Osteocyte (in vitro differentiated cells): Measurements from ENCODE around the gene BIRC6. TPM values are rescaled to one million over a fixed set of nuclear protein-coding genes. Genes with fewer than 3 reads are reported as not detected.
A peak's percentile ranks its signal among the peaks of the same experiment; 100 is the strongest.
"Not testable (repeated sequence)": the region's sequence is repeated elsewhere in the genome, so short reads cannot be mapped to it uniquely, and the experiment has no call there.

Experiments
- DNase-seq: peaks from one replicate; pipeline ENCODE4 v3.0.0; 2021; ENCODE audit warnings: mixed read lengths; ENCODE audit not compliant: unreplicated experiment; ENCODE audit errors: extremely low spot score
- H3K27ac Mint-ChIP-seq: one replicate; pipeline ENCODE4 v1.8.0; 2021; ENCODE audit warnings: mild to moderate bottlenecking, mixed read lengths; ENCODE audit not compliant: unreplicated experiment
- H3K27me3 Mint-ChIP-seq: one replicate; pipeline ENCODE4 v1.8.0; 2021; ENCODE audit warnings: mixed read lengths; ENCODE audit not compliant: unreplicated experiment
- H3K36me3 Mint-ChIP-seq: one replicate; pipeline ENCODE4 v1.8.0; 2021; ENCODE audit warnings: mixed read lengths; ENCODE audit not compliant: unreplicated experiment
- H3K4me1 Mint-ChIP-seq: one replicate; pipeline ENCODE4 v1.8.0; 2021; ENCODE audit warnings: mixed read lengths; ENCODE audit not compliant: unreplicated experiment
- H3K4me3 Mint-ChIP-seq: one replicate; pipeline ENCODE4 v1.8.0; 2021; ENCODE audit warnings: mild to moderate bottlenecking, moderate library complexity, mixed read lengths; ENCODE audit not compliant: unreplicated experiment
- H3K9me3 Mint-ChIP-seq: one replicate; pipeline ENCODE4 v1.8.0; 2021; ENCODE audit warnings: mixed read lengths; ENCODE audit not compliant: unreplicated experiment
- CTCF ChIP-seq: fragments of 200-600 bp; sonication (generic); IDR thresholded peaks from 2 replicates; pipeline ENCODE4 v1.5.0; 2021; ENCODE audit warnings: antibody characterized with exemption, mild to moderate bottlenecking, moderate library complexity
- total RNA-seq: library from RNA; stranded (reverse); gene quantifications from 2 replicates; pipeline ENCODE4 v1.2.1, GENCODE V29; 2021

The BIRC6 gene
- total RNA-seq, 1 donor from 2014 or later, result 98.8 TPM

GRCh38 chr2:32456808-32457207 lies 100.0 kb downstream of the BIRC6 start:
- no peaks in the 10 kb centered on the region for H3K27me3 Mint-ChIP-seq
- TF ChIP-seq CTCF, result no peak

GRCh38 chr2:32457814-32458213 lies 101.0 kb downstream of the BIRC6 start:
- H3K4me1 Mint-ChIP-seq, result peaks cover 17% of the 10 kb centered on the region
- H3K27me3 Mint-ChIP-seq, result no peaks in the 10 kb centered on the region
- peaks cover 36% of the 10 kb centered on the region for H3K36me3 Mint-ChIP-seq
- no peak for TF ChIP-seq CTCF
- DNase-seq, result no peak
- peaks cover 10% of the 10 kb centered on the region for H3K9me3 Mint-ChIP-seq
- H3K4me3 Mint-ChIP-seq, result no peak overlapping the region
- H3K27ac Mint-ChIP-seq, result no peak overlapping the region

More at GRCh38 chr2:32456808-32457207, 100.0 kb downstream of the BIRC6 start:
- DNase-seq, result no peak
- Mint-ChIP-seq H3K27ac (no peak overlapping the region), H3K9me3 (peaks cover 10% of the 10 kb centered on the region), H3K36me3 (peaks cover 35% of the 10 kb centered on the region), H3K4me1 (peaks cover 19% of the 10 kb centered on the region), H3K4me3 (no peak overlapping the region)

GRCh38 chr2:32460861-32461260 lies 104.0 kb downstream of the BIRC6 start:
- H3K27ac Mint-ChIP-seq, DNase-seq, H3K4me1 Mint-ChIP-seq, H3K27me3 Mint-ChIP-seq, H3K4me3 Mint-ChIP-seq: not testable (repeated sequence)
- H3K36me3 Mint-ChIP-seq, result peaks cover 51% of the 10 kb centered on the region
- peaks cover 10% of the 10 kb centered on the region for H3K9me3 Mint-ChIP-seq

GRCh38 chr2:32463110-32463509 lies 106.3 kb downstream of the BIRC6 start:
- TF ChIP-seq CTCF, result no peak
- H3K4me1 Mint-ChIP-seq, result peaks cover 8% of the 10 kb centered on the region
- peaks cover 50% of the 10 kb centered on the region for H3K36me3 Mint-ChIP-seq
- H3K9me3 Mint-ChIP-seq, result peaks cover 8% of the 10 kb centered on the region
- no peak for DNase-seq
- H3K27me3 Mint-ChIP-seq, result no peaks in the 10 kb centered on the region
- H3K4me3 Mint-ChIP-seq, result no peak overlapping the region
- no peak overlapping the region for H3K27ac Mint-ChIP-seq

GRCh38 chr2:32464431-32464830 lies 107.6 kb downstream of the BIRC6 start:
- H3K9me3 Mint-ChIP-seq, result no peaks in the 10 kb centered on the region
- H3K36me3 Mint-ChIP-seq, result peaks cover 49% of the 10 kb centered on the region
- H3K4me3 Mint-ChIP-seq, result no peak overlapping the region
- TF ChIP-seq CTCF, result no peak
- no peak for DNase-seq
- H3K27ac Mint-ChIP-seq, result peak overlapping the region; percentile 1
- no peaks in the 10 kb centered on the region for H3K27me3 Mint-ChIP-seq
- peaks cover 8% of the 10 kb centered on the region for H3K4me1 Mint-ChIP-seq

- H3K36me3 Mint-ChIP-seq, result peaks cover 50% of the 10 kb centered on the region
- DNase-seq, result no peak
- no peaks in the 10 kb centered on the region for H3K9me3 Mint-ChIP-seq
- no peaks in the 10 kb centered on the region for H3K27me3 Mint-ChIP-seq
- no peak for TF ChIP-seq CTCF
- H3K27ac Mint-ChIP-seq, result no peak overlapping the region
- H3K4me1 Mint-ChIP-seq, result peaks cover 2% of the 10 kb centered on the region
- H3K4me3 Mint-ChIP-seq, result no peak overlapping the region
Observed at GRCh38 chr2:32472605-32473004, 115.8 kb downstream of the BIRC6 start.
